GM12872 (cell line): ENCODE measurements around the gene ZNF775.

Source experiments
- TF ChIP-seq, protein P1 (sequence below): IDR thresholded peaks from 3 replicates; pipeline ENCODE4 v1.5.1; 2011; ENCODE audit warnings: low read depth, mild to moderate bottlenecking, low read length, moderate library complexity; ENCODE audit not compliant: insufficient read depth

ZNF775 gene

DNA sequence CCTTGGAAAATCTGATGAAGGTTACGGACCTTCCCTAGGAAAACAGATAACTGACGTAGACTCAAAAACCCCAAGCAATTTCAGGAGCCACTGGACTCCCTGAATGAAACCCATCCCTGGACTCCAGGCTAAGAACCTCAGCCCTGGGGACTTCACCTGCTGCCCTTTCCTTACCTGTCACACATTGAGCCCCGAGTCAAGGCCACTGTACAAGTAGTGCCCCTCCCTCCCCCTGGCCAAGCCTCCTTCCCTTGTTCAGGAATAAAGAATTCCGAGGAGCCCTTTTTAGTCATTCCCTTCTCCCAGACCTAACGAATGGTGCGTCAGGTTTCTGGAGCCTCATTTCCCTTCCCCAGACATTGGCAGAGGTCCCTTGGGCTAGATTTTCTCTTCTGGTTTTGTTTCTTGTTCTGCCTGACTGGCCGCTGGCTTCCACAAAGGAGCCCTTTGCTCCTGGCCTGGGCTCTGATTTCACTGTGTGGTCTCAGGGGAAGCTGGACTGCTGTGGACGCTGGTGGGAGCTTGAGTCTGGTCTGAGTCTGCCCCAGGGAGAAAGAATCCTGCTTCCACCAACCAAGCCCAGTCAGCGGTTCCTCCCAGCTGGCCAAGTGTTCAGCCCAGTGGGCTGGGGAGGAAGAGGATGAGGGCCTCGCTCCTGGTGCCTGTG is 31.7 kb downstream of the ZNF775 start:
- TF ChIP-seq, protein P1, sequence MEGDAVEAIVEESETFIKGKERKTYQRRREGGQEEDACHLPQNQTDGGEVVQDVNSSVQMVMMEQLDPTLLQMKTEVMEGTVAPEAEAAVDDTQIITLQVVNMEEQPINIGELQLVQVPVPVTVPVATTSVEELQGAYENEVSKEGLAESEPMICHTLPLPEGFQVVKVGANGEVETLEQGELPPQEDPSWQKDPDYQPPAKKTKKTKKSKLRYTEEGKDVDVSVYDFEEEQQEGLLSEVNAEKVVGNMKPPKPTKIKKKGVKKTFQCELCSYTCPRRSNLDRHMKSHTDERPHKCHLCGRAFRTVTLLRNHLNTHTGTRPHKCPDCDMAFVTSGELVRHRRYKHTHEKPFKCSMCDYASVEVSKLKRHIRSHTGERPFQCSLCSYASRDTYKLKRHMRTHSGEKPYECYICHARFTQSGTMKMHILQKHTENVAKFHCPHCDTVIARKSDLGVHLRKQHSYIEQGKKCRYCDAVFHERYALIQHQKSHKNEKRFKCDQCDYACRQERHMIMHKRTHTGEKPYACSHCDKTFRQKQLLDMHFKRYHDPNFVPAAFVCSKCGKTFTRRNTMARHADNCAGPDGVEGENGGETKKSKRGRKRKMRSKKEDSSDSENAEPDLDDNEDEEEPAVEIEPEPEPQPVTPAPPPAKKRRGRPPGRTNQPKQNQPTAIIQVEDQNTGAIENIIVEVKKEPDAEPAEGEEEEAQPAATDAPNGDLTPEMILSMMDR: no peak

- TF ChIP-seq, protein P1: no peak
Observed at GRCh38 chr7:150411606-150412005, 32.5 kb downstream of the ZNF775 start.

DNA sequence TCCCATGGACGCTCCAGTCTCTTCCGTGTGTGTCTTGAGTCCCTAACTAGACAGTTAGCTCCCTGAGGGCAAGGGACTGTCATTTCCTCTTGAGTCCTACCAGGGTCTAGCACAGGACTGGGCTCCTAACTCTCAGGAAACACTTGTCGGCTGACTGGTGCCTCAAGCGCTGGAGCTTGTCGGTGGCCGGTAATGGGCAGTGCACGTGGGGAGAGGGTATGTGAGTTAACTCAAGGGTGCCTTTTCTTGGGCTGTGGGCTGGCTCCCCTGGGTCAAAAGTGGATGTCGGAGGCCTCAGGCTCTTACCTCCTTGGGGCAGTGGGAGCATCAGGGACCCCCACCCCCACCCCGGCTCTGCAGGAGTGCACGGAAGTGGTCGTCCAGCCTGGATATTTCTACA is 32.9 kb downstream of the ZNF775 start:
- TF ChIP-seq, protein P1: no peak

GRCh38 chr7:150412518-150413488 is 33.7 kb downstream of the ZNF775 start:
- TF ChIP-seq, protein P1: no peak

DNA sequence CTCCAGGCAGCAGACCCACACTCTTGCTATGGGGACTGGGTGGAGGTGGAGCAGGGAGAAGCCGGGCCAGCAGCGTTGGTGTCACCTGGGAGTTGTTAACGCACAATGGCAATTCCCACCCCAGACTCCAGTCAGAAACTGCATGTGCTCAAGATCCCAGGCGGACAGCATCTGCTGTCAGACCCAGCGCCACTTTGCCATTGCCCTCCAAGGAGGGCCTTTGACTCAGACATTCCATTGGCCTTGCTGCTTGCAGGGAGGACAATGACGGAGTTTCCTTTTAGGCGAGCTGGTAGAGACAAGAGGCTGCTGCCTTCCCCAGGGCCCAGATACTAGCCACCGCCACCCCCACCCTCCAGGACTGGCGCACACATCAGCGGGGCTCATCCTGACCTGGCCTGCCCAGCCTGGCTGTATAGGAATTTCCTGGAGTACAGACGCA is 34.5 kb downstream of the ZNF775 start:
- TF ChIP-seq, protein P1: no peak

- TF ChIP-seq, protein P1: no peak
Observed at GRCh38 chr7:150415161-150416153, 36.3 kb downstream of the ZNF775 start.
